HG03139 (cell line): ENCODE data around the gene SH3TC1.

Source experiments
- ATAC-seq: cut with Tn5 transposase; IDR thresholded peaks from one replicate; pipeline ENCODE4 v1.9.1; 2021; ENCODE audit not compliant: unreplicated experiment

SH3TC1 gene

DNA sequence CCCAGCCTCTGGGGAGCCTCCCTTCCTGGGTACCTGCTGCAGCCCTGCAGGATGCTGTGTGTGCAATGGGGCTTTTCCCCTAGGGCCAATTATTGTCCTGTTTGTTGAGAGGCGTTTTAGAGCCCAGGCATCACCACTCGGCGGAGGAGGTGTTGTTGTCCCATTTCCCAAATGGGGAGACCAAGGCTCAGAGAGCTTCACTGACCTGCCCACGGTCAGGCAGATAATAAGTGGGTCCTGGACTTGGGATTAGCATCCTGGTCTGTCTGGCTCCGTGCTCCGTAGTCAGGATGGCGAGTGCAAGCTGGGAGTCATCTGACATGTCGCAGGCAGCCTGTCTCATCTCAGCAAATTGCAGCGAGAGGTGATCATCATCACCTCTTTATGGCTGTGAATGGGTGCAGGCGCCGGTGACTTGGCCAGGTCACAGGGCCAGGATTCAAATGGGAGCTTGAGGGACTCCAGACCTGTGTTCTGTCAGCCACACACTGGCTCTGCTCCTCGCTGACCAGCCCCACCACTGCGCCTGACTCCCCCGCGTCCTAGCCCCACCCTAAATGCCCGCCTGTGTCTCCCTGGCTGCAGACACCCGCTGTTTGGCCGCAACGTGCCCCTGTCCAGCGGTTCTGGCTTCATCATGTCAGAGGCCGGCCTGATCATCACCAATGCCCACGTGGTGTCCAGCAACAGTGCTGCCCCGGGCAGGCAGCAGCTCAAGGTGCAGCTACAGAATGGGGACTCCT lies 87.1 kb downstream of the SH3TC1 start:
- ATAC-seq, result no peak

DNA sequence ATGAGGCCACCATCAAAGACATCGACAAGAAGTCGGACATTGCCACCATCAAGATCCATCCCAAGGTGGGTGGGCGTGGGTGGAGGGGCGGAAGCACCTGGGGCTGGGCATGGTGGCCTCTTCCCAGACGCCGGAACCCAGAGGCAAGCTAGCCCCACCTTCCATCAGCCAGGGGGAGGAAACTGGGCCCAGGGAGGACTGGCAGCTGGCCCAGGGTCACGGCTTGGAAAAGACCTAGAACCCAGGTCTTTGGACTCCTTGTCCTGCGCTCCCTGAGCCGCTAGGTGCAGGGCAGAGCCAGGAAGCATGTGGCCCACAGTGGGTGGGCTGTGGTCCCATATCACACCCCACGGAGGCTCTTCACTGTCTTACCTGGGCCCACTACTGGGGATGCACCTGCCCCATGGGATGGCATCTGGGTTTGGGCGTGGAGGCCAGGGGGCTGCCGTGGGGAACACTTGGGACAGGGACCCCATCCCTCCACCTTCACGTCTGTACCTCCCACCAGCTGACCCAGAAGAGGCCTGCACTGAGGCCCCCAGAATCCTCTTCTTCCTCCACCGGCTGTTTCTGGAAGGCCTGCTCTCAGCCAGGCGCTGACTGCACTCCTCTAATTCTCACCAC lies 87.7 kb downstream of the SH3TC1 start:
- ATAC-seq, result no peak

DNA sequence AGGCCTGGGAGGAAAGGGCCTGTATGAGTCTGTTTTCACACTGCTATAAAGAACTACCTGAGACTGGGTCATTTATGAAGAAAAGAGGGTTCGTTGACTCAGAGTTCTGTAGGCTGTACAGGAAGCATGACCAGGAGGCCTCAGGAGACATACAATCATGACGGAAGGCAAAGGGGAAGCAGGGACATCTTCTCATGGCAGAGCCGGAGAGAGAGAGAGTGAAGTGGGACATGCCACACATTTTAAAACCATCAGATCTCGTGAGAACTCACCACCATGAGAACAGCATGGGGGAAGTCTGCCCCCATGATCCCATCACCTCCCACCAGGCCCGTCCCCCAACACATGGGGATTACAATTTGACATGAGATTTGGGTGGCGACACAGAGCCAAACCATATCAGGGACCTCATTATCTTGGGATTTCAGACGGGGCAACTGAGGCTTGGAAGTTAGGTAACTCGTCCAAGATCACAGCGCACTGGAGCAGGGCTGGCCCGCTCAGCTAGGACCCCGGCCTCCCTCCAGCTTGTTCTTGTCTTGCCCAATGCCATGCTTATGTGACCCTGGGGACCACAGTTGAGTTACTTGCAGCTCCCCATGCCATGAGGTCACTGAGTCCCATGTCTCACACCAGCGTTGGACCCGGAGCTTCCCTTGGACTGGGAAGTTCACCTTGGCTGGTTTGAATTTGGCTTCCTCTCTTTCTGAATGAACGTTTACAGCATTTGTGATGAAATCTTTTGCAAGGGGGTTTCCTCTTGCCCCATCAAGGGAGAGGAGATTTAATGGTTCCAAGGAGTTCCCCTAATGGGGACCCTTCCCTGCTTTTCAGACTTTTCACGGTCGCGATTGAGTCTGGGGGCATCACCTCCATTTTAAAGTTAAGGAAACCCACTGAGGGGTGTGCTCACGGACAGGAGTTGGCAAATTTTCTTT lies 88.5 kb downstream of the SH3TC1 start:
- ATAC-seq, result no peak

DNA sequence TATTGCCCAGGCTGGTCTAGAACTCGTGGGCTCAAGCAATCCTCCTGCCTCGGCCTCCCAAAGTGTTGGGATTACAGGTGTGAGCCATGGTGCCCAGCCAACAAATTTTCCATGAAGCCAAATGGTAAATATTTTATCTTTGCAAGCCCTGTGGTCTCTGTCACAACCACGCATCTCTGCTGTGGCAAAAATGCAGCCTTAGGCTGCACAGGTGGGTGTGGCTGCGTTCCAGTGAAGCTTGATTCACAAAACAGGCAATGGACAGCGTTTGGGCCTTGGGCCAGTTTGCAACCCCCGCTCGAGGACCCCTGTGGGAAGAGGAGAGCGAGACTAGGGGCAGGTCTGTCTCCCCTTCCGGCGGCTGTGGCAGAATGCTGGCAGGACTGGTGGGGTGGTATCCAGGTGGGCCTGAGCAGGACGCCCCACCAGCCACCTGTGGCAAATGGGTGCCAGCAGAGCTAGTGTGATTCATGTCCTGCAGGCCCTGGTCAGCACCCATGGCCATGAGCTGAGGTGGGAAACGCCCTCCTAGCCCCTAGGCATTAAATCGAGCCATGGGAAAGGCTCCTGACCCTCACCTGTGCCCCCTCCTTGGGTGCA lies 90.2 kb downstream of the SH3TC1 start:
- ATAC-seq, result no peak

DNA sequence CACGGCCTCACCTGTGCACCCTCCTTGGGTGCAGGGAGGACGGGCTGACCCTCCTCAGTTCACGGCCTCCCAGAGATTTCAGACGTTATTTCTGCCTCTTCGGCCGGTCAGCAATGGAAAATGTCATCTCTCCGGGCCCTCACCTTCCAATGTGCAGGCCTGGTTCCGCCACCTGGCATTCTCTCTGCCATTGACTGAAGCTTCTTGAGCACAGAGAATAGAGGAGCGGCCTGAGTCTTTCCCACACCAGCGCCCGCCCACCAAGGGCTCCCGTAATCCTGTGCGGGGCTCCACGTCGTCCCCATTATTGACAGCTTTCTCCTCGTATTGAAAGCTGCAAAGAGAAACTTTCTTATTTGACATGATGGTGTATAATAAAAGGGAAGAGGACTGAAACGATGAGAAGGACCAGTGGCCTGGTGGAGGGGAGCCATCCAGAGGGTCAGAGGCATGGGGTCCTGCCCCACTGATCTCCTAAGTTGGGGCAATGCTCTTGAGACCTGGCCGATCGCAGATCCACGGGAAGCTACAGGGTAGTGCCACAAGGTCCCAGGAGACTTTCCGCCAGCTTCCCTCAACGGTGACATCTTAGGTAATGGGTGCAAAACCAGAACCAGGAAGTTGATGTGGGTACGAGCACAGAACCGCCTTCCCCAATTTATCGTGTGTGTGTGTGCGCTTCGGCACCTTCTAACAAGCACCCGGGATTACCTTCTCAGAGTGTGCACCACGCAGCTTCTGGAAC lies 91.0 kb downstream of the SH3TC1 start:
- ATAC-seq, result no peak

DNA sequence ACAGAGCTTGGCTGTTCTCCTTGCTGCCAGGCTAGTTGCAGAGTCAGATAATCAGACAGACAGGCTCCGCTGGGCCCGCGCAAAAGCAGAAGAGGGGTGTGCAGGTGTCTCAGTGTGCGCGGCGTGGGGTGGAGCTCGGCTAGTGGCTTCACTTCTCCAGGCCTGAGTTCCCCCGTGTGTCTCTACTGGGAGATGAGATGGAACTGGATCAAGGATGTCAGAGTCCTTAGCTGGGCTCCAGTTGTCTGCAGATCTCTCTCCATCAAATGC lies 91.5 kb downstream of the SH3TC1 start:
- ATAC-seq, result no peak
